ENCODE results near the gene TMEM258. TPM values are rescaled to one million over a fixed set of nuclear protein-coding genes. Genes with fewer than 3 reads are reported as not detected.
A peak's percentile ranks its signal among the peaks of the same experiment; 100 is the strongest.

The TMEM258 gene
- total RNA-seq, 1 donor from 2014 or later, result 47.9 TPM

- TF ChIP-seq CTCF (IDR thresholded peaks at IDR 0.05) (no peak), POLR2AphosphoS5 (IDR thresholded peaks at IDR 0.05; ENCODE audit: insufficient read depth in 1 of 2, low read depth in 1 of 2) (no peak), POLR2A (IDR thresholded peaks at IDR 0.05) (no peak)
- intact Hi-C loops (cut with DNase I), result no loop called here
- Histone ChIP-seq H3K4me1 (peaks cover 10% of the 10 kb centered on the region), H3K9me3 (no peaks in the 10 kb centered on the region), H3K4me3 (no peak overlapping the region), H3K36me3 (peaks cover 0 to 3% of the 10 kb centered on the region in 2 donors), H3K27me3 (no peaks in the 10 kb centered on the region), H3K27ac (no peak overlapping the region)
- DNase-seq (ENCODE audit: extremely low spot score in 2 of 2), result no peak
These were observed 13.3 kb downstream of the TMEM258 start for GRCh38 chr11:61778920-61779650.

GRCh38 chr11:61778357-61778886, 14.0 kb downstream of the TMEM258 start:
- Histone ChIP-seq H3K4me3 (no peak overlapping the region), H3K9me3 (no peaks in the 10 kb centered on the region), H3K36me3 (no peaks in the 10 kb centered on the region), H3K27me3 (no peaks in the 10 kb centered on the region), H3K27ac (no peak overlapping the region), H3K4me1 (peaks cover 10% of the 10 kb centered on the region)
- intact Hi-C loops (cut with DNase I), result no loop called here
- DNase-seq (ENCODE audit: extremely low spot score in 2 of 2), result no peak
- no peak for TF ChIP-seq CTCF (IDR thresholded peaks at IDR 0.05)
- no peak for TF ChIP-seq POLR2AphosphoS5 (IDR thresholded peaks at IDR 0.05; ENCODE audit: insufficient read depth in 1 of 2, low read depth in 1 of 2)
- TF ChIP-seq POLR2A (IDR thresholded peaks at IDR 0.05), result no peak

- intact Hi-C loops (cut with DNase I), result no loop called here
- no peaks in the 10 kb centered on the region for H3K9me3 ChIP-seq
- no peaks in the 10 kb centered on the region for H3K27me3 ChIP-seq
- DNase-seq (ENCODE audit: extremely low spot score in 2 of 2), result no peak
- no peak overlapping the region for H3K27ac ChIP-seq
- no peak for TF ChIP-seq CTCF (IDR thresholded peaks at IDR 0.05)
- no peak for TF ChIP-seq POLR2AphosphoS5 (IDR thresholded peaks at IDR 0.05; ENCODE audit: insufficient read depth in 1 of 2, low read depth in 1 of 2)
- TF ChIP-seq POLR2A (IDR thresholded peaks at IDR 0.05), result no peak
- H3K36me3 ChIP-seq, result no peaks in the 10 kb centered on the region
- H3K4me3 ChIP-seq, result peak overlapping the region in 1 of 2 donors; percentile 19
- H3K4me1 ChIP-seq, result peaks cover 10% of the 10 kb centered on the region
These were observed 14.9 kb downstream of the TMEM258 start for GRCh38 chr11:61777234-61778090.

- TF ChIP-seq POLR2AphosphoS5 (IDR thresholded peaks at IDR 0.05; ENCODE audit: insufficient read depth in 1 of 2, low read depth in 1 of 2) (no peak), POLR2A (IDR thresholded peaks at IDR 0.05) (no peak), CTCF (IDR thresholded peaks at IDR 0.05) (no peak)
- Histone ChIP-seq H3K27ac (no peak overlapping the region), H3K36me3 (no peaks in the 10 kb centered on the region), H3K27me3 (no peaks in the 10 kb centered on the region), H3K4me3 (no peak overlapping the region), H3K9me3 (no peaks in the 10 kb centered on the region), H3K4me1 (peaks cover 10% of the 10 kb centered on the region)
- intact Hi-C loops (cut with DNase I), result no loop called here
- DNase-seq (ENCODE audit: extremely low spot score in 2 of 2), result no peak
These were observed 15.8 kb downstream of the TMEM258 start for GRCh38 chr11:61776561-61777075.
